CD8-positive, alpha-beta memory T cell (primary cell): ENCODE results near the gene WDR18. TPM values are rescaled to one million over a fixed set of nuclear protein-coding genes. Genes with fewer than 3 reads are reported as not detected.
A peak's percentile ranks its signal among the peaks of the same experiment; 100 is the strongest.
"Not testable (repeated sequence)": the region's sequence is repeated elsewhere in the genome, so short reads cannot be mapped to it uniquely, and the experiment has no call there.

Source experiments
- CTCF ChIA-PET: fragments of 350-600 bp; sonication (Branson Sonifier 250); formaldehyde crosslinking; loops from one replicate; lab custom pipeline; 2021; ENCODE audit warnings: antibody characterized with exemption; lab: Charles Lee
- POLR2A ChIA-PET: fragments of 350-600 bp; sonication (Branson Sonifier 250); formaldehyde crosslinking; loops from one replicate; lab custom pipeline; 2021; ENCODE audit warnings: antibody characterized with exemption; lab: Charles Lee
- DNase-seq, 5 donors: peaks; one replicate each; pipeline versions ENCODE4 v3.0.0 to v3.0.0-alpha.2; 2020 to 2022; ENCODE audit warnings: mixed read lengths in 1 of 5
- H3K27ac ChIP-seq: one replicate; pipeline ENCODE4 v1.7.0; 2013; ENCODE audit warnings: low read depth, mild to moderate bottlenecking, low read length, moderate library complexity
- H3K27me3 ChIP-seq: 2 replicates; pipeline ENCODE4 v1.7.0; 2013; ENCODE audit warnings: low read length, mild to moderate bottlenecking; ENCODE audit not compliant: insufficient read depth, poor library complexity, severe bottlenecking
- H3K36me3 ChIP-seq: 2 replicates; pipeline ENCODE4 v1.7.0; 2013; ENCODE audit warnings: mild to moderate bottlenecking, low read length, moderate library complexity; ENCODE audit not compliant: insufficient read depth
- H3K4me1 ChIP-seq: 2 replicates; pipeline ENCODE4 v1.7.0; 2013; ENCODE audit warnings: mild to moderate bottlenecking, low read length, moderate library complexity; ENCODE audit not compliant: insufficient read depth
- H3K4me3 ChIP-seq: 2 replicates; pipeline ENCODE4 v1.7.0; 2013; ENCODE audit warnings: mild to moderate bottlenecking, low read length
- H3K9me3 ChIP-seq: 2 replicates; pipeline ENCODE4 v1.7.0; 2013; ENCODE audit warnings: mild to moderate bottlenecking, low read length
- H3K27ac Mint-ChIP-seq, 8 donors: one replicate each; pipeline ENCODE4 v1.8.0; 2020 to 2021; ENCODE audit warnings: mixed read lengths in 8 of 8, mild to moderate bottlenecking in 6 of 8, inconsistent platforms in 3 of 8, moderate library complexity in 3 of 8
- H3K27me3 Mint-ChIP-seq, 2 donors: one replicate each; pipeline ENCODE4 v1.8.0; 2020 to 2021; ENCODE audit warnings: mixed read lengths in 2 of 2, mild to moderate bottlenecking in 1 of 2, moderate library complexity in 1 of 2
- H3K36me3 Mint-ChIP-seq, 3 donors: one replicate each; pipeline ENCODE4 v1.8.0; 2020 to 2021; ENCODE audit warnings: mixed read lengths in 3 of 3, inconsistent platforms in 1 of 3, mild to moderate bottlenecking in 1 of 3
- H3K4me1 Mint-ChIP-seq, 3 donors: one replicate each; pipeline ENCODE4 v1.8.0; 2020 to 2021; ENCODE audit warnings: mixed read lengths in 3 of 3, inconsistent platforms in 1 of 3, mild to moderate bottlenecking in 1 of 3
- H3K4me3 Mint-ChIP-seq, 7 donors: one replicate each; pipeline ENCODE4 v1.8.0; 2020 to 2021; ENCODE audit warnings: mixed read lengths in 7 of 7, mild to moderate bottlenecking in 6 of 7, moderate library complexity in 4 of 7, inconsistent platforms in 2 of 7
- H3K9me3 Mint-ChIP-seq, 5 donors: one replicate each; pipeline ENCODE4 v1.8.0; 2020 to 2022; ENCODE audit warnings: mixed read lengths in 5 of 5, mild to moderate bottlenecking in 3 of 5, moderate library complexity in 2 of 5, inconsistent platforms in 1 of 5
- polyA plus RNA-seq: library from polyadenylated mRNA; unstranded; fragments of 300-500 nt; fragmentation: Illumina TruSeq; gene quantifications from one replicate; pipeline ENCODE4 v1.2.3, GENCODE V29; 2021
- total RNA-seq, 2 experiments: library from RNA; stranded (reverse); gene quantifications; one replicate each; pipeline ENCODE4 v1.2.3, GENCODE V29; 2021

Gene WDR18
- total and polyA plus RNA-seq, 3 experiments from 2014 or later, result 61.3 to 133 (median 108) TPM

DNA sequence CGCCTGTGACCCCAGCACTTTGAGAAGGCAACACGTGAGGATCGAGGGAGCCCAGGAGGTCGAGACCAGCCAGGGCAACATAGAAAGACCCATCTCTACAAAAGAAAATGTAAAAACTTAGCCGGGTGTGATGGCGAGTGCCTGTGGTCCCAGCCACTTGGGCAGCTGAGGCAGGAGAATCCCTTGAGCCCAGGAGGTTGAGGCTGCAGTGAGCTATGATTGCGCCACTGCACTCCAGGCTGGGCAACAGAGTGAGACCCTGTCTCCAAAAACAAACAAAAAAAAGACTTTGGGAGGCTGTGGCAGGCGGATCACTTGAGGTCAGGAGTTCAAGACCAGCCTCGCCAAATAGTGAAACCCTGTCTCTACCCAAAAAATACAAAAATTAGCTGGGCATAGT lies 26.6 kb upstream of the WDR18 start:
- H3K4me1 Mint-ChIP-seq, result peaks cover 0 to 15% (median 1%) of the 10 kb centered on the region in 3 donors
- H3K27me3 ChIP-seq, H3K9me3 ChIP-seq, H3K9me3 Mint-ChIP-seq, H3K27ac Mint-ChIP-seq, H3K27ac ChIP-seq, H3K4me3 Mint-ChIP-seq, H3K27me3 Mint-ChIP-seq, POLR2A ChIA-PET, H3K36me3 ChIP-seq, CTCF ChIA-PET, DNase-seq, H3K36me3 Mint-ChIP-seq, H3K4me3 ChIP-seq: not testable (repeated sequence)
- H3K4me1 ChIP-seq, result peaks cover 14% of the 10 kb centered on the region

- no peaks in the 10 kb centered on the region for H3K36me3 ChIP-seq
- Mint-ChIP-seq H3K4me1 (peaks cover 0 to 3% (median 0%) of the 10 kb centered on the region in 3 donors), H3K27ac (no peak overlapping the region), H3K36me3 (peaks cover 0 to 2% (median 0%) of the 10 kb centered on the region in 3 donors), H3K27me3 (no peaks in the 10 kb centered on the region), H3K4me3 (no peak overlapping the region), H3K9me3 (no peaks in the 10 kb centered on the region)
- no peaks in the 10 kb centered on the region for H3K27me3 ChIP-seq
- ChIA-PET POLR2A (interaction anchor here (0.6 kb wide), 1 partner anchor 184 kb away, joined by 4 read pairs; no protein-coding TSS in a partner anchor), CTCF (no interaction called here)
- no peaks in the 10 kb centered on the region for H3K9me3 ChIP-seq
- no peak overlapping the region for H3K27ac ChIP-seq
- no peak for DNase-seq
- no peak overlapping the region for H3K4me3 ChIP-seq
- H3K4me1 ChIP-seq, result no peaks in the 10 kb centered on the region
Observed at GRCh38 chr19:958967-959855, 24.9 kb upstream of the WDR18 start.

GRCh38 chr19:960020-960419 lies 24.1 kb upstream of the WDR18 start:
- Histone ChIP-seq H3K36me3 (no peaks in the 10 kb centered on the region), H3K27me3 (no peaks in the 10 kb centered on the region), H3K9me3 (no peaks in the 10 kb centered on the region), H3K27ac (peak overlapping the region; percentile 24), H3K4me3 (no peak overlapping the region), H3K4me1 (no peaks in the 10 kb centered on the region)
- no peak overlapping the region for H3K27ac Mint-ChIP-seq
- H3K36me3 Mint-ChIP-seq, result peaks cover 0 to 5% (median under 1%) of the 10 kb centered on the region in 3 donors
- no peaks in the 10 kb centered on the region for H3K9me3 Mint-ChIP-seq
- no peaks in the 10 kb centered on the region for H3K4me1 Mint-ChIP-seq
- H3K27me3 Mint-ChIP-seq, result no peaks in the 10 kb centered on the region
- ChIA-PET CTCF (no interaction called here), POLR2A (no interaction called here)
- no peak for DNase-seq
- no peak overlapping the region for H3K4me3 Mint-ChIP-seq

DNA sequence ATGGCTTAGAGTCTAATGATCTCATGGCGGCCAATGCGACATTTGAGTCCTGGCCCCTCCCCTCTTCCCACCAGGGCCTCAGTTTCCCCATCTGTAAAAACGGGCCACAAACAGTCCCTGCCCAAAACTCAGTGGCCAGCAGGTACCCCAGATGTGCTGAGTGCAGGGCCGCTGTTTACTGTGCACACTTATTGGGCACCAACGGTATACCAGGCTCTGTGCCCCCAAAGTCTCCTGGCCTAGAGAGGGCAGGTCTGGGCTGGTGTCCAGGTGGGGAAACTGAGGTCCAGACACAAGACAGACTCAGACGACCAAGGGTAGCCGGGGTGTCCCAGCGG lies 23.6 kb upstream of the WDR18 start:
- no peak overlapping the region for H3K4me3 ChIP-seq
- ChIA-PET CTCF (interaction anchor here (1.7 kb wide), 1 partner anchor 97 kb away, joined by 4 read pairs; no protein-coding TSS in a partner anchor), POLR2A (no interaction called here)
- H3K36me3 Mint-ChIP-seq, result peaks cover 0 to 9% (median 4%) of the 10 kb centered on the region in 3 donors
- no peaks in the 10 kb centered on the region for H3K27me3 Mint-ChIP-seq
- H3K27ac Mint-ChIP-seq, result no peak overlapping the region
- no peaks in the 10 kb centered on the region for H3K9me3 Mint-ChIP-seq
- H3K4me1 Mint-ChIP-seq, result no peaks in the 10 kb centered on the region
- peaks cover 3% of the 10 kb centered on the region for H3K36me3 ChIP-seq
- no peaks in the 10 kb centered on the region for H3K27me3 ChIP-seq
- no peaks in the 10 kb centered on the region for H3K4me1 ChIP-seq
- no peak for DNase-seq
- peak overlapping the region; percentile 24 for H3K27ac ChIP-seq
- H3K9me3 ChIP-seq, result no peaks in the 10 kb centered on the region
- no peak overlapping the region for H3K4me3 Mint-ChIP-seq

GRCh38 chr19:961866-962620 lies 22.1 kb upstream of the WDR18 start:
- Histone ChIP-seq H3K27me3 (no peaks in the 10 kb centered on the region), H3K36me3 (peaks cover 3% of the 10 kb centered on the region), H3K9me3 (no peaks in the 10 kb centered on the region), H3K27ac (peak overlapping the region; percentile 16), H3K4me3 (no peak overlapping the region), H3K4me1 (no peaks in the 10 kb centered on the region)
- peaks cover 0 to 15% (median 4%) of the 10 kb centered on the region in 3 donors for H3K36me3 Mint-ChIP-seq
- H3K9me3 Mint-ChIP-seq, result no peaks in the 10 kb centered on the region
- no peak for DNase-seq
- ChIA-PET POLR2A (interaction anchor here (0.5 to 0.7 kb wide), 2 partner anchors 16 to 48 kb away, joined by 3 read pairs; no protein-coding TSS in a partner anchor), CTCF (interaction anchor here (1.7 kb wide), 1 partner anchor 98 kb away, joined by 4 read pairs; no protein-coding TSS in a partner anchor)
- no peak overlapping the region for H3K27ac Mint-ChIP-seq
- H3K4me1 Mint-ChIP-seq, result no peaks in the 10 kb centered on the region
- no peaks in the 10 kb centered on the region for H3K27me3 Mint-ChIP-seq
- H3K4me3 Mint-ChIP-seq, result no peak overlapping the region

DNA sequence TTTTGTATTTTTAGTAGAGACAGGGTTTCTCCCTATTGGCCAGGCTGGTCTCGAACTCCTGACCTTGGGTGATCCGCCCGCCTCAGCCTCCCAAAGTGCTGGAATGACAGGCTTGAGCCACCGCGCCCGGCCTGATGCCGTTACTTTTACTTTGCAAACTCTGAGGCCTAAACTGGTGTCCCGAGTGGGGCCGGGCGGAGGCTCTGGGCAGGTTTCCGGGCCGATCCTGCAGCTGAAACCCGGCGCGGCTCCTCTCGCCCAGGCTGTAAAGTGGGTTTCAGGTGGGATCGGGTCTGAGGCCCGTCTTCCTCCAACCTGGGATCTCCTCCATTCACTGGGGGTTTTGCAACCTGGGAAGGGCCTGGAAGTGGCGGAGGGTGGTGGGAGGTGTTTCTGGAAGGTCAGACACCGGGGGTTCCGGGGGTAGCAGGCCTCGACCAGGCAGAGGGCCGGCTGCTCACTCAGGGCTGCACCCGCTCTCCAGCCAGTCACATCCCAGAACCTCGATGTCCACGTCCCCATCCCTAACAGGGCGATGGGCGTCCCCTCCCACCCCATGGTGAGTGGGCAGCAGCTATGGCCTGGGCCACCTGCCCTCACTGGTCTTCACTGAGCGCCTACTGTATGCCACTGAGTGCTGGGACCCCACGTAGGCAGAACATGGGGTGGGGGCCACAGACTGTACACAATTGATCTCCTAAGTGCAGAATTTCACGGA lies 21.3 kb upstream of the WDR18 start:
- no peaks in the 10 kb centered on the region for H3K4me1 Mint-ChIP-seq
- no peak overlapping the region for H3K27ac Mint-ChIP-seq
- H3K27me3 Mint-ChIP-seq, result no peaks in the 10 kb centered on the region
- H3K4me3 ChIP-seq, result no peak overlapping the region
- CTCF ChIA-PET, result no interaction called here
- no peaks in the 10 kb centered on the region for H3K9me3 Mint-ChIP-seq
- DNase-seq, result no peak
- no peaks in the 10 kb centered on the region for H3K4me1 ChIP-seq
- H3K36me3 ChIP-seq, result peaks cover 3% of the 10 kb centered on the region
- H3K27ac ChIP-seq, result no peak overlapping the region
- peaks cover 0 to 19% (median 5%) of the 10 kb centered on the region in 3 donors for H3K36me3 Mint-ChIP-seq
- no peaks in the 10 kb centered on the region for H3K9me3 ChIP-seq
- POLR2A ChIA-PET, result no interaction called here
- no peak overlapping the region for H3K4me3 Mint-ChIP-seq
- no peaks in the 10 kb centered on the region for H3K27me3 ChIP-seq

DNA sequence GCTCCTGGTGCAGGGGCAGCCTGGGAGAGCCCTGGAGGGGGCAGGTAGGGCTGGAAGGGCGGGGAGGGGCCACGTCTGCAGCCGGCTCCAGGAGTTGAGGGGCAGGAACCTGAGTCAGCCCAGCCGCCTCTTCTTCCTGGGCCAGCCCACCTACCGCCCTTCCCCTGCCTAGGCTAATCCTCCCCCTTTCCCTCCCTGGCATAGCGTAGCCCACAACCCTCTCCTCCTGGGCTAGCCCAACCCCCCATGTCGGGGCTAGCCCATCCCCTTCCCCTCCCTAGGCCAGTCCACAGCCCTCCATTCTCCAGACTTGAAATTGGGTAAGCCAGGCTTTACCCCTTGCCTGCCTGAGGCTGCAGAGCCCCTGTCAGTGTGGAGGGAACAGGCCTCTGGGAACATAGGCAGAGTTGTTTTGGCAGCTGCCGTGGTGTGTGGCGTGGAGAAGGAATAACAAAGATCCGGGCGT lies 20.6 kb upstream of the WDR18 start:
- Mint-ChIP-seq H3K36me3 (peaks cover 0 to 23% (median 5%) of the 10 kb centered on the region in 3 donors), H3K27ac (no peak overlapping the region), H3K27me3 (no peaks in the 10 kb centered on the region), H3K4me3 (no peak overlapping the region), H3K9me3 (no peaks in the 10 kb centered on the region), H3K4me1 (no peaks in the 10 kb centered on the region)
- Histone ChIP-seq H3K4me1 (no peaks in the 10 kb centered on the region), H3K9me3 (no peaks in the 10 kb centered on the region), H3K36me3 (peaks cover 3% of the 10 kb centered on the region), H3K27ac (no peak overlapping the region), H3K27me3 (no peaks in the 10 kb centered on the region), H3K4me3 (no peak overlapping the region)
- POLR2A ChIA-PET, result no interaction called here
- no peak for DNase-seq
- CTCF ChIA-PET, result no interaction called here
